Activated naive CD4-positive, alpha-beta T cell treated with anti-CD3 and anti-CD28 coated beads, Interleukin-2, amount 50 U/mL, for 16 hours (primary cell): ENCODE results near the gene PASK.
"Not testable (repeated sequence)": the region's sequence is repeated elsewhere in the genome, so short reads cannot be mapped to it uniquely, and the experiment has no call there.

Source experiments
- DNase-seq: peaks from one replicate; pipeline ENCODE4 v3.0.0-alpha.2; 2020

The PASK gene

GRCh38 chr2:241123816-241124536, 25.3 kb downstream of the PASK start:
- no peak for DNase-seq

- DNase-seq = no peak
Observed at GRCh38 chr2:241122376-241123002, 26.8 kb downstream of the PASK start.

GRCh38 chr2:241121008-241121407, 28.3 kb downstream of the PASK start:
- DNase-seq = no peak

GRCh38 chr2:241120440-241120839, 28.8 kb downstream of the PASK start:
- no peak for DNase-seq

GRCh38 chr2:241118737-241119505, 30.4 kb downstream of the PASK start:
- DNase-seq = no peak

GRCh38 chr2:241116606-241117560, 32.4 kb downstream of the PASK start:
- no peak for DNase-seq

GRCh38 chr2:241115361-241115760, 33.9 kb downstream of the PASK start:
- no peak for DNase-seq

GRCh38 chr2:241114836-241115235, 34.4 kb downstream of the PASK start:
- no peak for DNase-seq

- no peak for DNase-seq
Observed at GRCh38 chr2:241112592-241112991, 36.7 kb downstream of the PASK start.

GRCh38 chr2:241112046-241112445, 37.2 kb downstream of the PASK start:
- DNase-seq = no peak

- no peak for DNase-seq
Observed at GRCh38 chr2:241111440-241111805, 37.8 kb downstream of the PASK start.

GRCh38 chr2:241110607-241111439, 38.4 kb downstream of the PASK start:
- DNase-seq = no peak

- DNase-seq = no peak
Observed at GRCh38 chr2:241110089-241110606, 39.1 kb downstream of the PASK start.

- DNase-seq = no peak
Observed at GRCh38 chr2:241109210-241110088, 39.8 kb downstream of the PASK start.

GRCh38 chr2:241108271-241109209, 40.7 kb downstream of the PASK start:
- no peak for DNase-seq

- DNase-seq = no peak
Observed at GRCh38 chr2:241107031-241107783, 42.1 kb downstream of the PASK start.

- no peak for DNase-seq
Observed at GRCh38 chr2:241105641-241106040, 43.6 kb downstream of the PASK start.

- not testable (repeated sequence) for DNase-seq
Observed at GRCh38 chr2:241104611-241105010, 44.7 kb downstream of the PASK start.

- DNase-seq = no peak
Observed at GRCh38 chr2:241103176-241103595, 46.1 kb downstream of the PASK start.
